Testis (tissue), 3 donors: ENCODE data around the gene FBXL19. TPM values are rescaled to one million over a fixed set of nuclear protein-coding genes. Genes with fewer than 3 reads are reported as not detected.

Experiments used
- DNase-seq: peaks from one replicate; pipeline ENCODE4 v3.0.0-alpha.2; 2019
- H3K27ac ChIP-seq, 2 donors: fragments of 200-600 bp; sonication (generic); one replicate each; pipeline ENCODE4 v1.5.1; 2019
- H3K27me3 ChIP-seq: fragments of 200-600 bp; sonication (generic); one replicate; pipeline ENCODE4 v1.5.1; 2019
- H3K36me3 ChIP-seq: fragments of 200-600 bp; sonication (generic); one replicate; pipeline ENCODE4 v1.5.1; 2017; ENCODE audit warnings: low read depth; ENCODE audit errors: missing control alignments
- H3K4me1 ChIP-seq: fragments of 200-600 bp; sonication (generic); one replicate; pipeline ENCODE4 v1.5.1; 2019
- H3K4me3 ChIP-seq, 2 donors: fragments of 200-600 bp; sonication (generic); one replicate each; pipeline ENCODE4 v1.5.1; 2017 to 2019
- H3K9me3 ChIP-seq: fragments of 200-600 bp; sonication (generic); one replicate; pipeline ENCODE4 v1.5.1; 2017
- POLR2A ChIP-seq: fragments of 450-650 bp; IDR thresholded peaks from one replicate; pipeline ENCODE4 v1.6.1; 2017; ENCODE audit warnings: antibody characterized with exemption, mild to moderate bottlenecking, moderate library complexity
- WGBS, 2 donors: methylation state at CpG; one replicate each; pipeline ENCODE4 v1.1.5; 2018; 5-methylcytosine and 5-hydroxymethylcytosine counted together
- intact Hi-C: fragments of 100-400 bp; cut with DNase I; formaldehyde crosslinking; loops from one replicate; pipeline ENCODE4 v1.15.1; 2023; ENCODE audit warnings: low total_unique reads
- polyA plus RNA-seq: library from polyadenylated mRNA; stranded (reverse); fragments of 350-450 nt; fragmentation: Illumina TruSeq; extraction: RNeasy Lipid Tissue Mini Kit (QIAGEN cat#74804); gene quantifications from one replicate; pipeline ENCODE4 v1.2.3, GENCODE V29; 2014; ENCODE audit warnings: low read depth, low replicate concordance; ENCODE audit not compliant: insufficient read depth
- total RNA-seq, 2 donors: library from RNA; depleted of rRNA; stranded (reverse); fragments of >200 nt; gene quantifications; one replicate each; pipeline ENCODE4 v1.2.3, GENCODE V29; 2016
- TF ChIP-seq, protein P1 (sequence below), 3 experiments: fragments of 450-650 bp in 2 of 3; fragments of 200-600 bp in 1 of 3; sonication (generic) in 1 of 3; IDR thresholded peaks; one replicate each; pipeline ENCODE4 v1.5.1; 2016 to 2019; ENCODE audit warnings: antibody characterized with exemption in 3 of 3, mild to moderate bottlenecking in 2 of 3, moderate library complexity in 1 of 3

FBXL19 gene
- total and polyA plus RNA-seq, 3 donors from 2014 or later = 47.0 to 149 (median 142) TPM

- Histone ChIP-seq H3K4me3 (no peak overlapping the region), H3K9me3 (no peaks in the 10 kb centered on the region), H3K36me3 (no peaks in the 10 kb centered on the region), H3K4me1 (no peaks in the 10 kb centered on the region), H3K27me3 (no peaks in the 10 kb centered on the region), H3K27ac (no peak overlapping the region)
- 90 to 91% methylated on average over 21 of the region's 21 CpGs for WGBS, 2 donors
- intact Hi-C loops = no loop called here
- DNase-seq = no peak
- TF ChIP-seq, protein P1, sequence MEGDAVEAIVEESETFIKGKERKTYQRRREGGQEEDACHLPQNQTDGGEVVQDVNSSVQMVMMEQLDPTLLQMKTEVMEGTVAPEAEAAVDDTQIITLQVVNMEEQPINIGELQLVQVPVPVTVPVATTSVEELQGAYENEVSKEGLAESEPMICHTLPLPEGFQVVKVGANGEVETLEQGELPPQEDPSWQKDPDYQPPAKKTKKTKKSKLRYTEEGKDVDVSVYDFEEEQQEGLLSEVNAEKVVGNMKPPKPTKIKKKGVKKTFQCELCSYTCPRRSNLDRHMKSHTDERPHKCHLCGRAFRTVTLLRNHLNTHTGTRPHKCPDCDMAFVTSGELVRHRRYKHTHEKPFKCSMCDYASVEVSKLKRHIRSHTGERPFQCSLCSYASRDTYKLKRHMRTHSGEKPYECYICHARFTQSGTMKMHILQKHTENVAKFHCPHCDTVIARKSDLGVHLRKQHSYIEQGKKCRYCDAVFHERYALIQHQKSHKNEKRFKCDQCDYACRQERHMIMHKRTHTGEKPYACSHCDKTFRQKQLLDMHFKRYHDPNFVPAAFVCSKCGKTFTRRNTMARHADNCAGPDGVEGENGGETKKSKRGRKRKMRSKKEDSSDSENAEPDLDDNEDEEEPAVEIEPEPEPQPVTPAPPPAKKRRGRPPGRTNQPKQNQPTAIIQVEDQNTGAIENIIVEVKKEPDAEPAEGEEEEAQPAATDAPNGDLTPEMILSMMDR (IDR thresholded peaks at IDR 0.05) = no peak
- no peak for TF ChIP-seq POLR2A
These were observed 69.0 kb downstream of the FBXL19 start for GRCh38 chr16:30992276-30992780.

DNA sequence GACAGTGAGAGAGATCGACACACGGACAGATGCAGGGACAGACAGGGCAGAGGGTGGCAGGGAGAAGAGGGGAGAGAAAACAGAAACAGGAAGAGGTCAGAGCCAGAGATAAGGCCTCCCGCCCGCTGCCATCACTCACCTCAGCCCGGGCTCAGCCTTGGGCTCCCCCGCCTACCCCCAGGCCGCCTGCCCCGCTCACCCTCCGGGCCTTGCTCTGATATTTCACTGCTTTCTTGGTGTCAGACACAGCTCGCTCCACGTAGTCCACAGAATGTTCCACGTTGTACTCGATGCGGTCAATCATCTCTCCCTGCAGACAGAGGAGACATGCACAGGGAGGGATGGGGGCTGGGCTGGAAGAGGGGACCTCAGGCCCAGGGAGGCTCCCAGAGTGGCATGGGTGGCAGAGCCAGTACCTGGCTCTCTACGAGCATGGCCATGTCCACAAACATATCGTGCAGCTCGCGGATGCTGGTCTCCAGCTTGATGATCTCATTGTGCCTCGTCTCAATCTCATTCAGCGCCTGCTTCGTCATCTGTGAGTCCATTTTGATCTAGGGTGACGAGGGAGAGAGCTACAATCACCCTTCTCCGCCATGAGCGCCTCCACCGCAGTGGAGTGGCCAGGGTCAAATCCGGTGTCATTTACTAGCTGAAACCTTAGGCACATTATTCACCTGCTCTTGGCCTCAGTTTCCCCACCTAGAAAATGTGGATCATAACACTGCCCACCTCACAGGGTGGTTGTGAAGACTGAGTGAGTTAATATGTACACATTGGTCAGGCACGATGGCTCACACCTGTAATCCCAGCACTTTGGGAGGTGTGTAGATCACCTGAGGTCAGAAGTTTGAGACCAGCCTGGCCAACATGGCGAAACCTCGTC, 69.8 kb downstream of the FBXL19 start:
- peaks cover 2% of the 10 kb centered on the region for H3K4me1 ChIP-seq
- no peaks in the 10 kb centered on the region for H3K9me3 ChIP-seq
- no peaks in the 10 kb centered on the region for H3K36me3 ChIP-seq
- H3K27ac ChIP-seq = no peak overlapping the region
- 80 to 84% methylated on average over 28 to 29 of the region's 29 CpGs for WGBS, 2 donors
- intact Hi-C loops = no loop called here
- DNase-seq = no peak
- no peaks in the 10 kb centered on the region for H3K27me3 ChIP-seq
- TF ChIP-seq, protein P1 (IDR thresholded peaks at IDR 0.05) = no peak
- no peak for TF ChIP-seq POLR2A
- H3K4me3 ChIP-seq = no peak overlapping the region

- H3K4me3 ChIP-seq = no peak overlapping the region
- intact Hi-C loops = no loop called here
- H3K27ac ChIP-seq = no peak overlapping the region
These were observed 72.6 kb downstream of the FBXL19 start for GRCh38 chr16:30995927-30996323.

DNA sequence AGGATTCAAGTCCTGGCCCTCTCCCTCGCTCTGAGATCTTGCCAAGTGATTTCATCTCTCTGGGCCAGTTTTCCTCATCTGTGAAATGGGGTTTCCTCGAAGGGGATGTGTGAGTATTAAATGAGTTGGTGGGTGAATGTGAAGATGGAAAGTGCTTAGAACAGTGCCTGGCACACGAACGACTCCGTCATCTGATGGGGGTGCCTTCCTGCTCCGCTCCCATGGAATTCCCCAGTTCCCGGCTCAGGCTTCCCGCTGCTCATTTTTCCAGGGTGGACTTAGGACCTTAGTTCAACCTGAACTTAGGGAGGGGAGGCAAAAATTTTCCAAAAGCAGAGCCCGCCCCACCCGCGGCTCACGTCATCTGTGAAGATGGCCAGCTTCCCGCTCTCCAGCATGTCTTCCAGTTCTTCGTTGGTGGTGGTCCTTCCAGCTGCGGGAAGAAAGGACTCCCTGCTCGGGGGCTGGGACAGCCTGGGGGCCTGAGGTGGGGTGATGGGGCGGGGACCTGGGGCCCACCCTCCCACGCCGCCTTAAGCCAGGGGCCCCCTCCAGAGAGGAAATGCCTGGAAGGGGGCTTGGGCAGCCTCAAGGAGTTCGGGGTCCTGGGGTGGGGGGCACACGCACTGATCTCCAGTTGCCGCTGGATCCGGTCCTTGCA, 73.1 kb downstream of the FBXL19 start:
- no peak for DNase-seq
- Histone ChIP-seq H3K4me1 (peaks cover 14% of the 10 kb centered on the region), H3K36me3 (no peaks in the 10 kb centered on the region), H3K27ac (no peak overlapping the region), H3K9me3 (no peaks in the 10 kb centered on the region), H3K4me3 (peak overlapping the region; percentile 26 to 45), H3K27me3 (no peaks in the 10 kb centered on the region)
- intact Hi-C loops = no loop called here
- TF ChIP-seq POLR2A = no peak
- TF ChIP-seq, protein P1 (IDR thresholded peaks at IDR 0.05) = no peak
- WGBS, 2 donors = 39 to 40% methylated on average over 13 to 23 of the region's 23 CpGs

More at GRCh38 chr16:30995927-30996323, 72.6 kb downstream of the FBXL19 start:
- no peak for DNase-seq
- TF ChIP-seq, protein P1 (IDR thresholded peaks at IDR 0.05) = no peak
- TF ChIP-seq POLR2A = no peak
- Histone ChIP-seq H3K27me3 (no peaks in the 10 kb centered on the region), H3K36me3 (no peaks in the 10 kb centered on the region), H3K4me1 (peaks cover 14% of the 10 kb centered on the region), H3K9me3 (no peaks in the 10 kb centered on the region)
- WGBS, 2 donors = 69 to 76% methylated on average over 11 of the region's 11 CpGs
